Gastroesophageal sphincter (tissue), 4 donors: ENCODE results near the gene OAS3. TPM values are rescaled to one million over a fixed set of nuclear protein-coding genes. Genes with fewer than 3 reads are reported as not detected.

Experiments used
- ATAC-seq: fragments of 150-250 bp; one replicate; pipeline ENCODE4 v1.9.1; 2016; ENCODE audit warnings: mild to moderate bottlenecking, moderate library complexity
- H3K27ac ChIP-seq, 4 donors: fragments of 200-600 bp; sonication (generic) in 3 of 4; 1 replicate in 3 of 4; 2 replicates in 1 of 4; pipeline ENCODE4 v1.5.1; 2016 to 2019
- H3K27me3 ChIP-seq: fragments of 200-600 bp; sonication (generic); one replicate; pipeline ENCODE4 v1.5.1; 2019
- H3K36me3 ChIP-seq, 2 donors: fragments of 200-600 bp; sonication (generic); one replicate each; pipeline ENCODE4 v1.5.1; 2019; ENCODE audit warnings: control low read depth in 1 of 2
- H3K4me1 ChIP-seq, 3 donors: fragments of 200-600 bp; sonication (generic); 1 replicate in 2 of 3; 2 replicates in 1 of 3; pipeline ENCODE4 v1.5.1; 2016 to 2019; ENCODE audit warnings: control low read depth in 2 of 3
- H3K4me3 ChIP-seq, 2 donors: fragments of 200-600 bp; sonication (generic); one replicate each; pipeline ENCODE4 v1.5.1; 2019; ENCODE audit warnings: mild to moderate bottlenecking in 1 of 2, moderate library complexity in 1 of 2
- H3K9me3 ChIP-seq, 3 donors: fragments of 200-600 bp; sonication (generic); one replicate each; pipeline ENCODE4 v1.5.1; 2017 to 2019; ENCODE audit warnings: control low read depth in 2 of 3
- EP300 ChIP-seq: sonication (generic); formaldehyde crosslinking; IDR thresholded peaks from one replicate; pipeline ENCODE4 v1.6.1; 2017; ENCODE audit warnings: antibody characterized with exemption, mild to moderate bottlenecking
- POLR2A ChIP-seq, 2 donors: fragments of 450-650 bp; IDR thresholded peaks; one replicate each; pipeline ENCODE4 v1.6.1; 2017; ENCODE audit warnings: antibody characterized with exemption in 2 of 2, mild to moderate bottlenecking in 2 of 2, moderate library complexity in 1 of 2
- POLR2AphosphoS5 ChIP-seq: sonication (generic); formaldehyde crosslinking; IDR thresholded peaks from one replicate; pipeline ENCODE4 v1.6.1; 2017; ENCODE audit warnings: antibody characterized with exemption
- WGBS, 2 donors: methylation state at CpG; one replicate each; pipeline ENCODE4 v1.1.5; 2018; ENCODE audit warnings: low coverage in 1 of 2; 5-methylcytosine and 5-hydroxymethylcytosine counted together
- total RNA-seq, 4 donors: library from RNA; depleted of rRNA; stranded (reverse); fragments of >200 nt; gene quantifications; one replicate each; pipeline ENCODE4 v1.1.0, GENCODE V29; 2016
- TF ChIP-seq, protein P1 (sequence below), 4 experiments: fragments of 200-600 bp in 2 of 4; fragments of 450-650 bp in 2 of 4; sonication (generic) in 1 of 4; IDR thresholded peaks; one replicate each; pipeline ENCODE4 v1.5.1; 2017 to 2019; ENCODE audit warnings: antibody characterized with exemption in 4 of 4, mild to moderate bottlenecking in 2 of 4, moderate library complexity in 2 of 4

Gene OAS3
- total RNA-seq, 4 donors from 2014 or later, result 3.5 to 10.2 (median 7.2) TPM

DNA sequence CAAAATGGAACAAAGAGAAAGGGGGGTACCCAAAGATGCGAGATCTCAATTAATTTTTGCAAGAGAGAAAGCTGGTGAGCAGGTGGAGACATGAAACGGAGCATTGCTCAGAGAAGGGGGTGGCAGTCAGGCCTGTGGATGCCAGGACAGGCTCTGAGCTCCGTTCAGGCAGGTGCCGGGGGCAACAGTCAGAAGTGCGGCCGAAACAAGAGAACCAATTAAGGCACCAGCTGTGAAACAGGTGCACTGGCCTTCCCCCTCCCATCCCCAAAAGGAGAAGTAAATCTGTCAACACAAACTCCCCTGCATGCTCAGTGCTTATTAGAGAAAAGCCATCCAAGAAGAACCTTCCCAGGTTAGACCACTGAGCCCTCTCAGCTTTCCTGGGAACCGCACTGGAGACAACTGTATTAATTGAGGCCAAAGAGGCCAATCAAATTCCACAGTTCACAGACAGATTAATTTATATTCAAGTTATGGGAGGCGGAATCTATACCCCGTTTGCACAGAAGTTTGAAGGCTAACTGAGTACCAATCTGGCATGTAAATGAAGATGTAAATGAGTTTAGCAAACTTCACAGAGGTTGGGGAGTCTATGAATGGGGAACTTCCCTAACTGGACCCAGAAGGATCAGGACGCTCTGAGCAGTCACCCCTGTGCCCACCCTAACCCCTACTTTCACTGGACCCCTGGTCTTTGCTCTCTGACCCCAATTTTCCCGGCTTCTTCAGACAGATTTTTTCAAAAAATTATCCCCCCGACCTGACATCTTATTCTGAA, 60.9 kb downstream of the OAS3 start:
- no peaks in the 10 kb centered on the region for H3K4me1 ChIP-seq
- WGBS, 2 donors, result 76 to 78% methylated on average over 10 to 11 of the region's 12 CpGs
- peaks cover 0 to 68% of the 10 kb centered on the region in 2 donors for H3K36me3 ChIP-seq
- no peak for TF ChIP-seq EP300
- H3K4me3 ChIP-seq, result no peak overlapping the region
- no peak for ATAC-seq
- peaks cover 0 to 8% (median 0%) of the 10 kb centered on the region in 3 donors for H3K9me3 ChIP-seq
- no peak overlapping the region for H3K27ac ChIP-seq
- peaks cover 4% of the 10 kb centered on the region for H3K27me3 ChIP-seq

DNA sequence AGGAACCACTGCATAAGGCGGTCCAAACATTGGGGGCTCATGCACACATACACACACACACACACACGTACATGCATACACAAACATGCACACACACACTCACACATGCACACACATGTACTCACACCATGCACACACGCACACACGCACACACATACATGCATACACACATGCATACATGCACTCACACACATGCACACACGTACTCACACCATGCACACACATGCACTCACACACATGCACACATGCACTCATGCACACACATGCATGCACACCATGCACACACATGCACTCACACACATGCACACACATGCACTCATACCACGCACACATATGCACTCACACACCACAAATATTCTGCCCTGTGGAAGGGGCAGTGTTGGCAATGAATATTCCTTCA, 62.2 kb downstream of the OAS3 start:
- no peak for ATAC-seq
- WGBS, 2 donors, result 77 to 91% methylated on average over 3 to 5 of the region's 6 CpGs
- no peak overlapping the region for H3K4me3 ChIP-seq
- H3K9me3 ChIP-seq, result peaks cover 0 to 8% (median 0%) of the 10 kb centered on the region in 3 donors
- no peak overlapping the region for H3K27ac ChIP-seq
- peaks cover 4% of the 10 kb centered on the region for H3K27me3 ChIP-seq
- TF ChIP-seq POLR2A (IDR thresholded peaks at IDR 0.05) (no peak), EP300 (no peak), POLR2AphosphoS5 (no peak)
- TF ChIP-seq, protein P1, sequence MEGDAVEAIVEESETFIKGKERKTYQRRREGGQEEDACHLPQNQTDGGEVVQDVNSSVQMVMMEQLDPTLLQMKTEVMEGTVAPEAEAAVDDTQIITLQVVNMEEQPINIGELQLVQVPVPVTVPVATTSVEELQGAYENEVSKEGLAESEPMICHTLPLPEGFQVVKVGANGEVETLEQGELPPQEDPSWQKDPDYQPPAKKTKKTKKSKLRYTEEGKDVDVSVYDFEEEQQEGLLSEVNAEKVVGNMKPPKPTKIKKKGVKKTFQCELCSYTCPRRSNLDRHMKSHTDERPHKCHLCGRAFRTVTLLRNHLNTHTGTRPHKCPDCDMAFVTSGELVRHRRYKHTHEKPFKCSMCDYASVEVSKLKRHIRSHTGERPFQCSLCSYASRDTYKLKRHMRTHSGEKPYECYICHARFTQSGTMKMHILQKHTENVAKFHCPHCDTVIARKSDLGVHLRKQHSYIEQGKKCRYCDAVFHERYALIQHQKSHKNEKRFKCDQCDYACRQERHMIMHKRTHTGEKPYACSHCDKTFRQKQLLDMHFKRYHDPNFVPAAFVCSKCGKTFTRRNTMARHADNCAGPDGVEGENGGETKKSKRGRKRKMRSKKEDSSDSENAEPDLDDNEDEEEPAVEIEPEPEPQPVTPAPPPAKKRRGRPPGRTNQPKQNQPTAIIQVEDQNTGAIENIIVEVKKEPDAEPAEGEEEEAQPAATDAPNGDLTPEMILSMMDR (IDR thresholded peaks at IDR 0.05), result no peak
- H3K4me1 ChIP-seq, result no peaks in the 10 kb centered on the region
- peaks cover 0 to 75% of the 10 kb centered on the region in 2 donors for H3K36me3 ChIP-seq

DNA sequence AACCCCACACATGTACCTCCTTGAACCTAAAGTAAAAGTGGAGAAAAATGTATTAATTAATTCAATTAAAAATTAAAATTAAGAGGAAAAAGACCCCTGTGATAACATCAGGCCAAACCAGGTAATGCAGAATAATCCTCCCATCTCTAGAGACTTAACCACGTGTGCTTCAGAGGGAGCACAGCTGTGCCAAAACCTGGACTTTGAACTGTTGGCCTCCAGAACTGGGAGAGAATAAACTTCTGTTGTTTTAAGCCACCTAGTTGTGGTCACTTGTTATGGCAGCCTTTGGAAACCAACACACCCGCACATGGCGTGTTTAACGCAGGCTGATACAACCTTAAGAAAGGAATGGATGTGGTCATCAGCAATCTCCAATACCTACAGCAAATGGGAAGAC, 63.9 kb downstream of the OAS3 start:
- Histone ChIP-seq H3K27ac (no peak overlapping the region), H3K4me1 (no peaks in the 10 kb centered on the region), H3K4me3 (no peak overlapping the region), H3K36me3 (peaks cover 0 to 75% of the 10 kb centered on the region in 2 donors), H3K9me3 (peaks cover 0 to 8% (median 0%) of the 10 kb centered on the region in 3 donors), H3K27me3 (peaks cover 4% of the 10 kb centered on the region)
- ATAC-seq, result no peak
- 49 to 50% methylated on average over 2 of the region's 4 CpGs for WGBS, 2 donors
- TF ChIP-seq, protein P1 (IDR thresholded peaks at IDR 0.05), result no peak
- TF ChIP-seq POLR2AphosphoS5, result no peak
- TF ChIP-seq POLR2A (IDR thresholded peaks at IDR 0.05), result no peak
- no peak for TF ChIP-seq EP300

DNA sequence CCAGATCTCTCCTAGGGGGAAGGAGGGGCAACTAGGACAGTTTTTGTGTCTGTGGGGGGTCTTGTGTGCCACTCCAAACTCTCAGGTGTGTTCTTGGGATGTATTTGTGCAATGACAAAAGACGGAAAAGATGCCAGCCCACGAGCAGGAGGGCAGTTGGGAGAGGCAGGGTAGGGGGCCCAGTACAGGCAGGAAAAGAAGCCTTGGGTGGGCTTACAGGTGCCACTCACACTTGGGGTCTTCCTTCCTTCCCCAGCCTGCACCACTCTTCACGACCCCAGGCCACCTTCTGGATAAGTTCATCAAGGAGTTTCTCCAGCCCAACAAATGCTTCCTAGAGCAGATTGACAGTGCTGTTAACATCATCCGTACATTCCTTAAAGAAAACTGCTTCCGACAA, 64.4 kb downstream of the OAS3 start:
- Histone ChIP-seq H3K4me3 (no peak overlapping the region), H3K27ac (no peak overlapping the region), H3K27me3 (peaks cover under 1% of the 10 kb centered on the region), H3K9me3 (peaks cover 0 to 5% (median 0%) of the 10 kb centered on the region in 3 donors), H3K4me1 (no peaks in the 10 kb centered on the region), H3K36me3 (peaks cover 0 to 75% of the 10 kb centered on the region in 2 donors)
- WGBS, 2 donors, result 64 to 72% methylated on average over 2 to 4 of the region's 5 CpGs
- TF ChIP-seq EP300 (no peak), POLR2A (IDR thresholded peaks at IDR 0.05) (no peak), POLR2AphosphoS5 (no peak)
- TF ChIP-seq, protein P1 (IDR thresholded peaks at IDR 0.05), result no peak
- no peak for ATAC-seq

DNA sequence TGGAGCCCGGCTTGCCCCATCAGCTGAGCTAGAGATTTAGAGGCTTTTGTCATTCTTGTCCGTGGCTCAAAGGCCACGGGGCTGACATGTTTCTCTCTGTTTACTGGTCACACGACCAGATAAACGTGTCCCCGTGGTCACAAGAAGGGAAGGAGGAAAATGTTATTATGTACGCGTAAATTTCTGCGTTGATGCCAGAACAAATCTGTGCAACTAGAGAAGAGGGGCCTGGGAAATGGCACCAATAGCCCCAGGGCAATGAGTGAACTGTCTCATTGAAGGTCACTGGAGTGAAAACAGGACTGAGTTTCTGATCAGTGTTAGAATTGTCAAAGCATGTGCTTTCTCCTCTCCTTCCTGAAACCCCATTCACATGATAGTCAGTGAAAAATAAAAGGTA, 65.4 kb downstream of the OAS3 start:
- 81 to 83% methylated on average over 3 to 4 of the region's 9 CpGs for WGBS, 2 donors
- no peak for TF ChIP-seq POLR2AphosphoS5
- TF ChIP-seq, protein P1 (IDR thresholded peaks at IDR 0.05), result no peak

More for the DNA sequence above, 65.4 kb downstream of the OAS3 start:
- Histone ChIP-seq H3K9me3 (no peaks in the 10 kb centered on the region), H3K4me3 (no peak overlapping the region), H3K4me1 (no peaks in the 10 kb centered on the region), H3K36me3 (peaks cover 0 to 75% of the 10 kb centered on the region in 2 donors), H3K27me3 (no peaks in the 10 kb centered on the region), H3K27ac (no peak overlapping the region)
- no peak for ATAC-seq
